Neural progenitor cell (in vitro differentiated cells): ENCODE results near the gene SLC45A1.

Experiments used
- EZH2 ChIP-seq: fragments of 200-600 bp; sonication (generic); IDR thresholded peaks from 2 replicates; pipeline ENCODE4 v1.6.1; 2017; ENCODE audit warnings: antibody characterized with exemption, mild to moderate bottlenecking, moderate library complexity
- EZH2phosphoT487 ChIP-seq: fragments of 200-600 bp; sonication (generic); IDR thresholded peaks from 2 replicates; pipeline ENCODE4 v1.6.1; 2017; ENCODE audit warnings: antibody characterized with exemption
- TF ChIP-seq, protein P1 (sequence below): fragments of 200-600 bp; sonication (generic); IDR thresholded peaks from 2 replicates; pipeline ENCODE4 v1.5.1; 2017; ENCODE audit warnings: antibody characterized with exemption, mild to moderate bottlenecking

DNA sequence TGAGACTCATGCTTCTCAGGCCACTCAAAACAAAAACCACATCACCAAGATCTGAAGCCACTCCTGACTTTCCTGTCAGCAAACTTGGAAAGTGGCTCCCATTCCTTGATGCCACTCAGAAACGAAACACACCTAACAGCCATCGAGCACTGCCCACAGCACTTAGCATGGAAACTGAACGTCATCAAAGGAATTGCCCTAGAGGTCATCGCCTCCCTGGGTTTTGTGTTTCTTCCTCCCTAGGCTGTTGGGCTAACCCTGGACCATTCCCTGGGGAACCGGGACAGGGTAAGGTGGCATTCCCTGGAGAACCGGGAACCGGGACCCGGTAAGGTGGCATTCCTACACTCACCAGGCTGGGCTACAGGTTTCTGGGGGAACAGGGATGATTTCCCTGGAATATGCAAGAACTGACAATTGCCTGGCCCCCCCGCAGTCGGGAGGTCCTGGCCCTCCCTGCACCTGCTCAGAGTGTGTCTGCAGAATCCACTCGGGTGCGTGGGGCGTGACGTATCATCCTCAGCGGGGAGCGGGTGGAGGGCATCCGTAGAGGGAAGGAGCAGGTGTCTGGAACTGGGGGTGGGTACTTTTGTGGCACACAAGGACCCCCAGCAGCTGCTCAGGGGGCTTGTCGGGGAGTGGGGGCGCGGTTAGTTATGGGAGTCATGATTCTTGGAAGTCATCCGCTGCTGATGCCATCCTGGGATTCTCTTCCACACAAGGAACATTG, 30.3 kb downstream of the SLC45A1 start:
- TF ChIP-seq, protein P1, sequence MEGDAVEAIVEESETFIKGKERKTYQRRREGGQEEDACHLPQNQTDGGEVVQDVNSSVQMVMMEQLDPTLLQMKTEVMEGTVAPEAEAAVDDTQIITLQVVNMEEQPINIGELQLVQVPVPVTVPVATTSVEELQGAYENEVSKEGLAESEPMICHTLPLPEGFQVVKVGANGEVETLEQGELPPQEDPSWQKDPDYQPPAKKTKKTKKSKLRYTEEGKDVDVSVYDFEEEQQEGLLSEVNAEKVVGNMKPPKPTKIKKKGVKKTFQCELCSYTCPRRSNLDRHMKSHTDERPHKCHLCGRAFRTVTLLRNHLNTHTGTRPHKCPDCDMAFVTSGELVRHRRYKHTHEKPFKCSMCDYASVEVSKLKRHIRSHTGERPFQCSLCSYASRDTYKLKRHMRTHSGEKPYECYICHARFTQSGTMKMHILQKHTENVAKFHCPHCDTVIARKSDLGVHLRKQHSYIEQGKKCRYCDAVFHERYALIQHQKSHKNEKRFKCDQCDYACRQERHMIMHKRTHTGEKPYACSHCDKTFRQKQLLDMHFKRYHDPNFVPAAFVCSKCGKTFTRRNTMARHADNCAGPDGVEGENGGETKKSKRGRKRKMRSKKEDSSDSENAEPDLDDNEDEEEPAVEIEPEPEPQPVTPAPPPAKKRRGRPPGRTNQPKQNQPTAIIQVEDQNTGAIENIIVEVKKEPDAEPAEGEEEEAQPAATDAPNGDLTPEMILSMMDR, result no peak
- TF ChIP-seq EZH2phosphoT487 (no peak), EZH2 (no peak)
